NCI-H2171 treated with DMSO at 0.1 percent for 48 hours (cell line): ENCODE measurements around the gene CHRNA3.

Experiments used
- DNase-seq: peaks from one replicate; lab custom pipeline; 2025; lab: John Stamatoyannopoulos, UW

The CHRNA3 gene

GRCh38 chr15:78620527-78621421, at the start of gene CHRNA3:
TSS of gene CHRNA3 (minus strand) at chr15:78620996. CDS start at chr15:78620794, 202 bp downstream.
- peak; percentile 37 for DNase-seq

- DNase-seq: no peak
These were observed 48.2 kb upstream of the CHRNA3 start for GRCh38 chr15:78668987-78669386.

GRCh38 chr15:78667578-78668236, 46.9 kb upstream of the CHRNA3 start:
- DNase-seq: no peak

- DNase-seq: no peak
These were observed 45.2 kb upstream of the CHRNA3 start for GRCh38 chr15:78666010-78666409.

GRCh38 chr15:78663703-78664102, 42.9 kb upstream of the CHRNA3 start:
- peak; percentile 65 for DNase-seq

- no peak for DNase-seq
These were observed 41.2 kb upstream of the CHRNA3 start for GRCh38 chr15:78662028-78662427.

GRCh38 chr15:78661001-78661400, 40.2 kb upstream of the CHRNA3 start:
- DNase-seq: no peak

- no peak for DNase-seq
These were observed 39.8 kb upstream of the CHRNA3 start for GRCh38 chr15:78660584-78660983.

GRCh38 chr15:78658823-78659222, 38.0 kb upstream of the CHRNA3 start:
- no peak for DNase-seq

- DNase-seq: no peak
These were observed 33.5 kb upstream of the CHRNA3 start for GRCh38 chr15:78654272-78654671.

GRCh38 chr15:78651930-78652615, 31.3 kb upstream of the CHRNA3 start:
- no peak for DNase-seq

- DNase-seq: no peak
These were observed 30.2 kb upstream of the CHRNA3 start for GRCh38 chr15:78651007-78651406.

GRCh38 chr15:78650022-78650421, 29.2 kb upstream of the CHRNA3 start:
- DNase-seq: no peak

GRCh38 chr15:78645009-78645408, 24.2 kb upstream of the CHRNA3 start:
- DNase-seq: no peak

- peak; percentile 81 for DNase-seq
These were observed 21.5 kb upstream of the CHRNA3 start for GRCh38 chr15:78642331-78642730.

GRCh38 chr15:78641749-78642275, 21.0 kb upstream of the CHRNA3 start:
- peak; percentile 69 for DNase-seq

GRCh38 chr15:78641102-78641748, 20.4 kb upstream of the CHRNA3 start, which contains the start of gene CHRNB4:
TSS of gene CHRNB4 (minus strand) at chr15:78641210. CDS start at chr15:78641133, 77 bp downstream.
- peak; percentile 89 for DNase-seq

- DNase-seq: peak; percentile 36
These were observed 19.8 kb upstream of the CHRNA3 start for GRCh38 chr15:78640527-78641101.

GRCh38 chr15:78638658-78639314, 18.0 kb upstream of the CHRNA3 start:
- DNase-seq: peak; percentile 66

- DNase-seq: peak; percentile 90
These were observed 17.1 kb upstream of the CHRNA3 start for GRCh38 chr15:78637776-78638435.
